Measurements from ENCODE around the gene TMC6.
A peak's percentile ranks its signal among the peaks of the same experiment; 100 is the strongest.
"Not testable (repeated sequence)": the region's sequence is repeated elsewhere in the genome, so short reads cannot be mapped to it uniquely, and the experiment has no call there.

TMC6 gene

DNA sequence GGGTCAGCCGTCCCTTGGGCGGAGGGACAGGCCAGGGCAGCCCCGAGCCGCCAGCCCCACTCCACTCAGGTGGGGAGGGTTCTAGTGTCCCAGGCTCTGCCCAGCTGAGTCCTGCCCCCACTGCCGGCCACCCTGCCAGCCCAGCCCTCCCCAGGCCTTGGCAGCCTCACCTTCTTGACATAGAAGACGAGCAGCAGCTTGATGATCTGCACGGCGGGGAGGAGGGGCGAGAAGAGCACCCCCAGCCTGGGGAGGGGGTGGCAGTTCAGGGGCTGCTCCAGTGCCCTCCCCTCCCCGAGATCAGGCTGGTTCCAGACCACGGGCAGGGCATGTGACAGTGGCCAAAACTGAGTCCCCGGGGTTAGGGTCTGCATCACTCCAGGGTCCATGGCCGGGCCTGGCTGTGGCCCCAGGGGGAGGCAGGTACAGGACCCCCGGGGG is 9.7 kb downstream of the TMC6 start:
- DNase-seq (ENCODE audit: low read depth), result no peak
- TF ChIP-seq, protein P1, sequence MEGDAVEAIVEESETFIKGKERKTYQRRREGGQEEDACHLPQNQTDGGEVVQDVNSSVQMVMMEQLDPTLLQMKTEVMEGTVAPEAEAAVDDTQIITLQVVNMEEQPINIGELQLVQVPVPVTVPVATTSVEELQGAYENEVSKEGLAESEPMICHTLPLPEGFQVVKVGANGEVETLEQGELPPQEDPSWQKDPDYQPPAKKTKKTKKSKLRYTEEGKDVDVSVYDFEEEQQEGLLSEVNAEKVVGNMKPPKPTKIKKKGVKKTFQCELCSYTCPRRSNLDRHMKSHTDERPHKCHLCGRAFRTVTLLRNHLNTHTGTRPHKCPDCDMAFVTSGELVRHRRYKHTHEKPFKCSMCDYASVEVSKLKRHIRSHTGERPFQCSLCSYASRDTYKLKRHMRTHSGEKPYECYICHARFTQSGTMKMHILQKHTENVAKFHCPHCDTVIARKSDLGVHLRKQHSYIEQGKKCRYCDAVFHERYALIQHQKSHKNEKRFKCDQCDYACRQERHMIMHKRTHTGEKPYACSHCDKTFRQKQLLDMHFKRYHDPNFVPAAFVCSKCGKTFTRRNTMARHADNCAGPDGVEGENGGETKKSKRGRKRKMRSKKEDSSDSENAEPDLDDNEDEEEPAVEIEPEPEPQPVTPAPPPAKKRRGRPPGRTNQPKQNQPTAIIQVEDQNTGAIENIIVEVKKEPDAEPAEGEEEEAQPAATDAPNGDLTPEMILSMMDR (IDR thresholded peaks at IDR 0.05; ENCODE audit: control insufficient read depth, extremely low read depth, insufficient read depth), result no peak
- no peak overlapping the region for H3K4me3 ChIP-seq (ENCODE audit: low read depth, low read length)

DNA sequence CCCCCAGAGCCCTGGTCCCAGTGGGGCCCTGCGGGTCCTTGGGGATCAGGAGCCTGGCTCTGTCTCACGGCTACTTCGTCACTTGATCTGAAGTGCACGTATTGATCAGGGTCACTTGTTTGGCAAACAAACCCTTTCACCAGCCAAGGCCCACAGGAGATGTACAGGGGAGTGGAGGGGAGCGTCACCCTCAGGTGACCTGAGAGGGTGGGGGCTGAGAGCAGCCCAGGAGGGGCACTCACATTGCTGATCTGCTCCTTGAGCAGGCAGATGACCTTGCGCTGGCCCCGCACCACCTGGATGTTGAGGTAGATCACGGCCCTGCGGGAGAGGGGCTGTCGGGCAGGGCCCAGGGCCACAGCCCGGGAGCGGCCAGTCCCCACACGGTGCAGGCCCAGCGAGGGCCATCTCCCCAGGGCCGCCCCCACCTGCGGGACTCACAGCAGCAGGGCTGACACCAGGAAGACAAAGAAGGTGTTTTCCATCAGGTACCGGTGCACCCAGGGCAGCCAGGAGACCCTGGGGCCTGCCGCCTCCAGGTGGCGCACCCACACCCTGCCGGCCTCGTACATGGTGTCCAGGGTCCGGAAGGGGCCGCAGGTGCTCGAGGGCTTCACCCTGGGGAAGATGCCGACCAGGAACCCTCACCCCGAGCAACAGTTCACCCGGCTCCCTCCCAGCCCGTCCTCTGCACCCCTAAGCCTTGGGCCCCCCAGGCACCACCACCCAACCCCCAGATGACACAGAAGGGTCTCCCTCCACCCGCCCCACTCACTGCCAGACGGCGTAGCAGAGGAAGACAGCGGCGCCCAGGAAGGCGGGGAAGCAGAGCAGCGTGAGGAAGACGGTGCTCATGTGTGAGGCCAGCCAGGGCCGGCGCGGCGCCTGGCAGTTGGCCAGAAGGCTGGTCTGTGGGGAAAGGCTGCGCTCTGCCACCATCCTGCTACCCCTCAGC is 11.3 kb downstream of the TMC6 start:
- H3K4me3 ChIP-seq (ENCODE audit: low read depth, low read length), result no peak overlapping the region
- TF ChIP-seq, protein P1 (IDR thresholded peaks at IDR 0.05; ENCODE audit: control insufficient read depth, extremely low read depth, insufficient read depth), result peak; percentile 24; the same call in 1 of the 2 replicates
- no peak for DNase-seq (ENCODE audit: low read depth)

DNA sequence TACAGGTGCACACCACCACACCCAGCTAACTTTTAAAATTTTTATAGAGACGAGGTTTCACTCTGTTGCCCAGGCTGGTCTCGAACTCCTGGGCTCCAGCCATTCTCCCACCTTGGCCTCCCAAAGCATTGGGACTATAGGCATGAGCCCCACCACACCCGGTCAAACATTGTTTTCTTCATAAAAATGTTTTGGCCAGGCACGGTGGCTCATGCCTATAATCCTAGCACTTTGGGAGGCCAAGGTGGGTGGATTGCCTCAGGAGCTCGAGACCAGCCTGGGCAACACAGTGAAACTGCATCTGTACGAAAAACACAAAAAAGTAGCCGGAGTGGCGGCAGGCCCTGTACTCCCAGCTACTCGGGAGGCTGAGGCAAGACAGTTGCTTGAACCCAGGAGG is 12.1 kb downstream of the TMC6 start:
- DNase-seq (ENCODE audit: low read depth), result no peak
- H3K4me3 ChIP-seq (ENCODE audit: low read depth, low read length), result no peak overlapping the region
- TF ChIP-seq, protein P1 (IDR thresholded peaks at IDR 0.05; ENCODE audit: control insufficient read depth, extremely low read depth, insufficient read depth), result no peak

DNA sequence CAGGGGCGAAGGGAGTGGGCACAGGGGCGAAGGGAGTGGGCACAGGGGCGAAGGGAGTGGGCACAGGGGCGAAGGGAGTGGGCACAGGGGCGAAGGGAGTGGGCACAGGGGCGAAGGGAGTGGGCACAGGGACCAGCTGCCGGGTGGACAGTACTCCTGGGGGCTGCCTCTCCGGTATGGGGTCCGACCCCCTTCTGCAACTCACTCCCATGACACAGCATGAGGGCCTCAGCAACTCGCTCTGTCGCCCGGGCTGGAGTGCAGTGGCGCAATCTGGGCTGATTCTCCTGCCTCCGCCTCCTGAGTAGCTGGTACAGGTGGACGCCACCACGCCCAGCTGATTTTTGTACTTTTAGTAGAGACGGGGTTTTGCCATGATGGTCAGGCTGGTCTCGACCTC is 12.8 kb downstream of the TMC6 start:
- H3K4me3 ChIP-seq (ENCODE audit: low read depth, low read length); DNase-seq (ENCODE audit: low read depth): not testable (repeated sequence)

DNA sequence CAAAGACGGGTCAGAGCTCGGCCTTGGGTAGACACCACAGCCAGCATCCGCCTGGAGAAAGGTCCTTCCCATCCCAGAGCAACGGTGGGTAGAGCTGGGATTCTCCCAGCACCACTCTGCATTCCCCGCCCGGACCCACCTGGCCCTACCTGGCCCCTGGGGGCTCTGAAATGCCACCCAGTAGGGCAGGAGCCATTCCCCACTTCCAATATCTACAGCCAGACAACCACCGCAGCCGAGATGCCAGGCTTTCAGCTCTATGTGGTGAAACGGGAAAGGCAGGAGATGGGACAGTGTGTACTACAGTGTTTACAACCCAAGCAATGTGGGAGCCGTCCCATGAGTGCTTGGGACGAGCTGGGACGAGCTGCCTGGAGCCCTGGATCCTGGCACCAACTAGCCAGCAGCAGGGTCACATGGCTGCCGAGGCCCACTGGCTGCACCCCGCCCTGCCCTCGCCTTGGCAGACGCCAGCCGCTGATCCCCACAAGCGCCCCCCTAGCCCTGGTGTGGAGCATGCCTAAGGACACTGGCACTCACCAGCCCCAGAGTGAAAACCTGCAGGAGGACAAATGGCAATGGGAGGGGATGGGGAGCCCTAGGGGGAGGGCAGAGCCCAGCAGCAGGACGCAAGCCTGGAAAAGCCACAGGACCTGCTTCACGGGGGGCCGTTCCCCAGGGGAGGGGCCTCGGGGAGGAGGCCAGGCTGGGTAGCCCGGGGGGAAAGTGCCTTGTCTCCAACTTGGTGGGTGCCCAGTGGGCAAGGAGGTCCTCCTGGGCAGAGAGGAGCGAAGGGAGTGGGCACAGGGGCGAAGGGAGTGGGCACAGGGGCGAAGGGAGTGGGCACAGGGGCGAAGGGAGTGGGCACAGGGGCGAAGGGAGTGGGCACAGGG is 13.5 kb downstream of the TMC6 start:
- H3K4me3 ChIP-seq (ENCODE audit: low read depth, low read length), result 0 out of 2 replicates have a peak overlapping the region, but pooled peaks have one; percentile 1
- TF ChIP-seq, protein P1 (IDR thresholded peaks at IDR 0.05; ENCODE audit: control insufficient read depth, extremely low read depth, insufficient read depth), result no peak
- peak; percentile 96 for DNase-seq (ENCODE audit: low read depth)

DNA sequence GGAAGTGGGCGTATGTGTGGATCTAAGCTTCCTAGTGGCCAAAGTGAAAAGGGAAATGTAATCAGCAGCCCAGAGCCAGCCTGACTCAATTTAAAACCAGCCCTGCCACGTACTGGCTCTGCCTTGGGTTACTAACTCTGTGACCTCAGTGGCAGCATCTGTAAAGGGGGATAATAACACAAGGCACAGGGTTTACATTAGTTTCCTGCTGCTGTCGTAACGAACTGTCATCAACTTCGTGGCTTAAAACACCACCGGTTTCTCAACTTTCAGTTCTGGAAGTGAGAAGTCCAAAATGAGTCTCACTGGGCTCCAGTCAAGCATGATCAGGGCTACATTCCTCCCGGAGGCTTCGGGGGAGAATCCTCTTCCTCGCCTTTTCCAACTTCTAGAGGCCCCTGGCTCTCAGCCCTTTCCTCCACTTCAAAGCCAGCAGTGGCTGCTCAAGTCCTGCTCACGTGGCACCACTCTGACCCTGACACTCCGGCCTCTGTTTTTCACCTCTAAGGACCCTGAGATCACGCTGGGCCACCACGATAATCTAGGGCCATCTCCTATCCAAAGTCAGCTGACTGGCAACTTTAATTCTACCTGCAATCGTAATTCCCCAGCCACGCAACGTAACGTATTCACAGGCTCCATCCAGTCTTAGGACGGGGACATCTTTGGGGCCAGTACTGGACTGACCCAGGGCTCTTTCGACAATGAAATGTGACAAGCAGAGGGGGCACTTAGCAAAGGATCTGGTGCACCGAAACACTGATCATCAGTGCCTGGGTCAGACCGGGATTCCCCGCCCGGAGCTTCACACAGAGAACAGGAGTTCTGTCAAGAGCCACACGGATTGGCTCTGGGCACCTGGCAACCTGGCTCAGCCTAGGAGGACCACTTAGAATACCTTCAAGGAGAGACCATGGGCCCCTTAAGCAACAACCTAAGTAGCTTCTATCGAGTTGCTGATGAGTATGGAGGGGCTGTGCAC is 14.5 kb downstream of the TMC6 start:
- DNase-seq (ENCODE audit: low read depth), result no peak
- H3K4me3 ChIP-seq (ENCODE audit: low read depth, low read length), result no peak overlapping the region
- TF ChIP-seq, protein P1 (IDR thresholded peaks at IDR 0.05; ENCODE audit: control insufficient read depth, extremely low read depth, insufficient read depth), result no peak
